GM20000 (cell line): ENCODE measurements around the gene CORO2A.

Experiments used
- DNase-seq: peaks from one replicate; pipeline ENCODE4 v3.0.0; 2012; ENCODE audit warnings: low spot score
- TF ChIP-seq, protein P1 (sequence below): IDR thresholded peaks from 2 replicates; pipeline ENCODE4 v1.5.1; 2012; ENCODE audit warnings: mild to moderate bottlenecking, control low read depth; ENCODE audit errors: extremely low read depth, missing control alignments

Gene CORO2A

DNA sequence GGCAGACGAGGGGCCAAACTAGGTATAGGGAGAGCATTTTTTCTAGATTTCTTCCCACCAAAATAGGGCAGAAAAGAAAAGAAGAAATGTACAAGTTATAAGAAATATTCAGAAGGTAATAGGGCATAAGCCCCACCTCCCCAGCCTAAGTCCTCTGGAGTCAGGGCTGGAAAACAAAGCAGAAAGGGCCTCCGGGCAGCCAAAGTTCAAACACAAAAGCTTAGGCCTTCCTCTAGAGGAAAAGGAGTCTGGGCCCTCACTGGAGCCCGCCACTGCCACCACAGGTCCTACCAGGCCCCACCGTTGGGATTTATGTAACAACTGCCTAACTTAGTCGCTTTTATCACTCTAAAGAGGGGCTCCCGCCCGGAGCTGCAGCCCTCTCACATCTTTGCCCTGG lies 35.4 kb upstream of the CORO2A start:
- no peak for DNase-seq
- TF ChIP-seq, protein P1, sequence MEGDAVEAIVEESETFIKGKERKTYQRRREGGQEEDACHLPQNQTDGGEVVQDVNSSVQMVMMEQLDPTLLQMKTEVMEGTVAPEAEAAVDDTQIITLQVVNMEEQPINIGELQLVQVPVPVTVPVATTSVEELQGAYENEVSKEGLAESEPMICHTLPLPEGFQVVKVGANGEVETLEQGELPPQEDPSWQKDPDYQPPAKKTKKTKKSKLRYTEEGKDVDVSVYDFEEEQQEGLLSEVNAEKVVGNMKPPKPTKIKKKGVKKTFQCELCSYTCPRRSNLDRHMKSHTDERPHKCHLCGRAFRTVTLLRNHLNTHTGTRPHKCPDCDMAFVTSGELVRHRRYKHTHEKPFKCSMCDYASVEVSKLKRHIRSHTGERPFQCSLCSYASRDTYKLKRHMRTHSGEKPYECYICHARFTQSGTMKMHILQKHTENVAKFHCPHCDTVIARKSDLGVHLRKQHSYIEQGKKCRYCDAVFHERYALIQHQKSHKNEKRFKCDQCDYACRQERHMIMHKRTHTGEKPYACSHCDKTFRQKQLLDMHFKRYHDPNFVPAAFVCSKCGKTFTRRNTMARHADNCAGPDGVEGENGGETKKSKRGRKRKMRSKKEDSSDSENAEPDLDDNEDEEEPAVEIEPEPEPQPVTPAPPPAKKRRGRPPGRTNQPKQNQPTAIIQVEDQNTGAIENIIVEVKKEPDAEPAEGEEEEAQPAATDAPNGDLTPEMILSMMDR = no peak

DNA sequence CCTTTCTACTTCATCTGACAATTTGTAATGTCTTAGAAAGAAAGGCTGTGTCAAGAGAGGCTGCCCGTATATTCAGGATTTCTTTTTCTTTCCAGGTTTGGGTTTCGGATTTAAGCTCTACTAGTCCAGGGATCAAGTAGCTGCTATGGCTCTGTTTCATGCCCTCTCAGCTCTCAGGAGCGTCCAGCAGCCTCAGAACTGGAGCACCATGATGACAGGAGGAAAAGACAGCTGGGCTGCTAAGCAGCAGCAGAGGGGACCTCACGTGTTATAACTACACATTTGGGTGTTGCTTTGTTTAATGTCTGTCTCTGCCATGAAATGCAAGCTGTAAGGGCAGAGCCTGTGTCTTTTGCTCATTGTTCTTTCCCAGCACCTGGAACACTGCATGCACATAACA lies 34.5 kb upstream of the CORO2A start:
- DNase-seq = no peak
- TF ChIP-seq, protein P1 = no peak

DNA sequence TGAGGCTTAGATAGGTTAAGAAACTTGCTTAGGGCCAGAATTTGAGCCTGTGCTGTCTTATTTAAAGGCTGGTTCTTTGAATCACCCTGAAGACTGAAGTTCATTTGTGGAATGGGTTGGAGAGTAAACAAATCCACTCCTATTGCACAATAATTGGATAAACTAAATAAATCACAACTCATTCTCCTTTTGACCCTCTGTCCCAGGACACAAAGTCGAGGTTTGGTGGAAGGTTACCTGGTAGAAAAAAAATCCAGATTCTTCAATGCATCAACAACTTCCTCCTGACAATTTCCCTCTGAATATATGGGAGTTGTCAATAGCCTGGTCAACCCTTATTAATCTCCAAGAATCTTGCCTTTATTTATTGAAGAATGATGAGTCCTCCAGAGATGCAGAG lies 34.1 kb upstream of the CORO2A start:
- no peak for DNase-seq
- TF ChIP-seq, protein P1 = no peak

DNA sequence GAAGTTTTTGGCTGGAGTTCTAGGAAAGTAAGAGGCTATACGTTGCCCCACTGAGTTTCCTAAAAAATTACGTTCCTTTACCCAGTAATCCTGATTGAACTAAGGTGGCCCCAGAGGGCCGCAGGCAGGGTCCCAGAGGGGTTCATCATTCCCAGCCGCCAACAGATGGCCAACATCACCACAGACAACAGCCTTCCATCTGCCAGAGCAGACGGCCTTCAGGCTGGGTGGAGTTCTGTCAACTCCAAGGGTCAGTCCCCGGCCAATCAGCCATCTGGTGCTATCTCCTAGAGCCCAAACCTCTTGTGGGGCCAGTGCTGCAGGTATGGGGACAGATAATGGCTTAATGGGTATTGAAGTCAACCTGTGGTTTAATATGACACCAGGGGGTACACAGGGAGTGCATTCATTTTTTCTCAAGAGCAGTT lies 32.6 kb upstream of the CORO2A start:
- TF ChIP-seq, protein P1 = no peak
- DNase-seq = no peak

DNA sequence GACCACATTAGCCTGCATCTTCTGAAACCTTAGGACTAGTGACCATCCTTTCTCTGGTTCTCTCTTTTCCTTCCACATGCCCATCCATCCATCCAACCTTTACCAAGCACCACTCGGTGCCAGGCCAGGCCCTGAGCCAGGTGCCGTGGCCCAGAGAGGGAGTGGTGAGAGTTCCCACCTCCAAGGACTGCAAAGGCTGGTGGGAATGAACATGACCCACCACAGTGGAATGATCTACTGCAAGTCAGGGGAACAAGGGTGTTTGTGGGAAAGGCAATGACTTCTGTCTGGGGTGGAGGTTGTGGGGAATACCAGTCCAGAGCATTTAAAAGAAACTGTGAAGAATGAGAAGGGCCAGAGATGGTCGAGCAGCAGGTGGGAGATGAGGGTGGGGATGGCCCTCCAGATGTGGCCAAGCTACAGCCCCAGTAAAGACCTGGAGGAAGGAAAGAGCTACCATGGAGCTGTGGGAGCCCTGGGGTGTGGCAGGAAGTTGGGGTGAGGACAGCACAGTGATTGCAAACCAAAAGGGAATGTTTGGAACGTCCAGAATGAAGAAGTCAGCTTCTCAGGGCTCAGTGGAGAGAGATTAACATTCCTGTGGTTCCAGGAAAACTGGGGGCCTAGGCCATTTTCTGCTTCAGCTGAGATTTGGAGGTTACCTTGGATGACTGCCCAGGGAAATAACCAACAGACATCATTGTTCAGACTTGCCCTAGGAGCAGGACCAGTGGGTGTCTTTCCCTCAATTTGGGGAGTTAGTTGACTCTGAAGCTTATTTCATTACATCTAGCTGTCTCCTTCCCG lies 30.7 kb upstream of the CORO2A start:
- TF ChIP-seq, protein P1 = no peak
- DNase-seq = no peak

DNA sequence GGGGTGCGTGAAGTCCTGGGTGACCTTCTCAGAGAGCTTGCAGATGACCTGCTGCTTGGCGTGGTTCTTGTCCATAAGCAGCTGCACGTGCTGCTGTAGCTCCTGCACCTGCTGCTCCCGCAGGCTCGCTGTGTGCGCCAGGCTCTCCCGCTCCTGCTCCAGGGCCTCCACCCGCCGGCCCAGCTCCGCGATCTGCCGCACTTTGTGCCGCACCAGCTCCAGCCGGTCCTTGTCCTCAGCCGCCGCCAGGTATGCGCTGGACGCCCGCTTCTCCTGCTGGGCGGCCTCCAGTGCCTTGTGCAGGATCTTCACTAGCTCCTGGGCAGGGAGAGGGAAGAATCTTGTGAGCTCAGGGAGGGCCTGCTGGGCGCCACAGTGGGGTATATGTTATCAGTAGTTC lies 28.5 kb upstream of the CORO2A start:
- no peak for DNase-seq
- TF ChIP-seq, protein P1 = no peak

DNA sequence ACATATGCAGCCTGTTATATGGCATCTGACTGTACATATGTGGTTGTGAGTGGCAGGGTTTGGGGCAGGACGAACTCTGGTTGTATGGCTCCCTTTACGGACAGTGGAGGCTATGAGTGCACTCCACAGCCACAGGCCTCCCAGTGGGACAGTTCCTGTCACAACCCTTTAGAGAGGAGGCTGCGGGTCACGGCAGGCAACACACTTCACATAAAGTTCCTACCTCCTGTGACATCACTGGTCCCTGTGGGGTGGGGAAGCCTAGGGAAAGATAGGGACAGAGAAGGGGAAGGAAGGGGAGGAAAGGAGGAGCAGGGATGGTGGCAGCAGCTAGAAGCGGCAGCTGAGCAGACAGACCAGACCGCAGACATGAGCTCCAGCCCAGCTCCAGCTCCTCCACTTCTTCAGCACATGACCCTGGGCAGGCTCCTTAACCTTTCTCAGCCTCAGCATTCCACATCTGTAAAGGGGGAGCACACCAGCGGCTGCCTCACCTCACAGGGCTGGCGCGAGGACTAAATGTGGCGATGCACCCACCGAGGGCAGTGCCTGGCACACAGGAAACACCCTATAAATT lies 27.4 kb upstream of the CORO2A start:
- TF ChIP-seq, protein P1 = no peak
- DNase-seq = no peak
